ENCODE data around the gene LAMC1. TPM values are rescaled to one million over a fixed set of nuclear protein-coding genes. Genes with fewer than 3 reads are reported as not detected.

The LAMC1 gene
- polyA plus RNA-seq, 1 of the 3 experiments (the other 2 are of a cell fraction): 101 TPM

DNA sequence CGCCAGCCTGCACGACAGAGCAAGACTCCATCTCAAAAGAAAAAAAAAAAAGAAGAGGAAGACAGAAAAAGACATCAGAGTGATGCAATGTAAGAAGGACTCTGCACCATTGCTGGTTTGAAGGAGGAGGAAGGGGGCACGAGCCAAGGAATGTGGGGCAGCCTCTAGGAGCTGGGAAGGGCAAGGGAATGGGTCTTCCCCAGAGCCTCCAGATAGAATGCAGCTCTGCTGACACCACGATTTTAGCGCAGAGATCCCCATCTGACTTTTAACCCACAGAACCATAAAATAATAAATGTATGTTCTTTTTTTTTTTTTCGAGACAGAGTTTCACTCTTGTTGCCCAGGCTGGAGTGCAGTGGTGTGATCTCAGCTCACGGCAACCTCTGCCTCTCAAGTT lies 129.0 kb downstream of the LAMC1 start (continued):
- TF ChIP-seq TEAD4 (IDR thresholded peaks at IDR 0.05; ENCODE audit: borderline replicate concordance, insufficient read depth): no peak

DNA sequence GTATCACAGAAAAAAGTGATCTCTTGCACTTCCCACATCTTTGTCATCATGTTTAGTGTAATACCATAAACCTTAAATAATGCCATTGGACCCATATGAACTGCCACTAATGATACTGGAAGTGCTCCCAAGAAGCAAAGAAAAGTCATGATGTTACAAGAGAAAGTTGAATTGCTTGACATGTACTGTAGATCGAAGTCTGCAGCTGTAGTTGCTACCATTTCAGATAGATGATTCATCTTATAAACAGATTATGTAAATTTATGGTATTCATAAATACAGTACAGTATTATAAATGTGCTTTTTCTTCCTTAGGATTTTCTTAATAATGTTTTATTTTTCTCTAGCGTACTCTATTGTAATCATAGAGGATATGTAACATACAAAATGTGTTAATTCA lies 132.7 kb downstream of the LAMC1 start:
- TF ChIP-seq, protein P1, sequence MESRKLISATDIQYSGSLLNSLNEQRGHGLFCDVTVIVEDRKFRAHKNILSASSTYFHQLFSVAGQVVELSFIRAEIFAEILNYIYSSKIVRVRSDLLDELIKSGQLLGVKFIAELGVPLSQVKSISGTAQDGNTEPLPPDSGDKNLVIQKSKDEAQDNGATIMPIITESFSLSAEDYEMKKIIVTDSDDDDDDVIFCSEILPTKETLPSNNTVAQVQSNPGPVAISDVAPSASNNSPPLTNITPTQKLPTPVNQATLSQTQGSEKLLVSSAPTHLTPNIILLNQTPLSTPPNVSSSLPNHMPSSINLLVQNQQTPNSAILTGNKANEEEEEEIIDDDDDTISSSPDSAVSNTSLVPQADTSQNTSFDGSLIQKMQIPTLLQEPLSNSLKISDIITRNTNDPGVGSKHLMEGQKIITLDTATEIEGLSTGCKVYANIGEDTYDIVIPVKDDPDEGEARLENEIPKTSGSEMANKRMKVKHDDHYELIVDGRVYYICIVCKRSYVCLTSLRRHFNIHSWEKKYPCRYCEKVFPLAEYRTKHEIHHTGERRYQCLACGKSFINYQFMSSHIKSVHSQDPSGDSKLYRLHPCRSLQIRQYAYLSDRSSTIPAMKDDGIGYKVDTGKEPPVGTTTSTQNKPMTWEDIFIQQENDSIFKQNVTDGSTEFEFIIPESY (IDR thresholded peaks at IDR 0.05; ENCODE audit: borderline replicate concordance, low read depth): no peak
- WGBS (ENCODE audit: low lambda C conversion rate): 57% methylated on average over 2 of the region's 2 CpGs
- H3K27me3 ChIP-seq (ENCODE audit: insufficient read depth): no peaks in the 10 kb centered on the region

DNA sequence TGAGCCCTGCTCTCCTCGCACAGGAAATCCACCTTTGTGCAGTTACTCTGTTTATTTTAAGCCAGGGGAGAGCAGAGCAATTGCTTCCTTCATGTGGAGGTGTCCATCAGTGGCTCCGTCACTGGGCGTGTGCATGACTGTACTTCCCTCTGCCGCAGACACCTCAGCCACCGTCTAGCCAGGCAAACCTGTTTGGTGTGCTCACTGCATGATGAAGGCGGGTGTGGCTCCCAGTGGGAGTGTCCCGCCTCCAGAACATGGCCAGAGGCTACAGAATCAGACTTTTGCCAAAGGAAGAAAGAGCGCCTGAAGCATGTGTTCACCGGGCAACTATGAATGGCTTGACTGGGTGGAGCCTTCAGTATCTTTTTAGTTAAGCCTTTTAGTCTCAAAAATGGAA lies 136.7 kb downstream of the LAMC1 start:
- WGBS (ENCODE audit: low lambda C conversion rate): 75% methylated on average over 9 of the region's 9 CpGs
- no peaks in the 10 kb centered on the region for H3K9me3 ChIP-seq
- H3K36me3 ChIP-seq (replicated peaks in 1 of 2; ENCODE audit: control insufficient read depth in 1 of 2, insufficient read depth in 2 of 2, low read length in 1 of 2): no peaks in the 10 kb centered on the region
- no peak for DNase-seq
- no peak overlapping the region for H2AFZ ChIP-seq (ENCODE audit: low read depth)
- H3K4me2 ChIP-seq: no peak overlapping the region
- no peak overlapping the region for H3K4me3 ChIP-seq (ENCODE audit: low read depth in 2 of 2, low read length in 1 of 2)
- H3F3A ChIP-seq (replicated peaks; ENCODE audit: insufficient read depth): peaks cover 21% of the 10 kb centered on the region
- no peaks in the 10 kb centered on the region for H3K9me2 ChIP-seq
- POLR2A ChIA-PET: no interaction called here
- H4K20me1 ChIP-seq (ENCODE audit: insufficient read depth): no peaks in the 10 kb centered on the region
- H3K79me2 ChIP-seq (ENCODE audit: insufficient read depth): no peaks in the 10 kb centered on the region
- H3K9ac ChIP-seq: no peak overlapping the region
- H3K27ac ChIP-seq (ENCODE audit: low read depth in 2 of 2, low read length in 1 of 2): no peak overlapping the region
- H3K27me3 ChIP-seq (ENCODE audit: insufficient read depth): no peaks in the 10 kb centered on the region
- CTCF ChIA-PET: no interaction called here
- H3K4me1 ChIP-seq (ENCODE audit: control insufficient read depth in 1 of 2, insufficient read depth in 2 of 2, low read depth in 1 of 2, low read length in 1 of 2): peaks cover 0 to 18% of the 10 kb centered on the region in 2 experiments
- TF ChIP-seq GATA2 (CRISPR knock-in tag; IDR thresholded peaks at IDR 0.05) (no peak), EP300 (IDR thresholded peaks at IDR 0.05; ENCODE audit: borderline replicate concordance in 1 of 2, low read depth in 1 of 2, low read length in 1 of 2) (no peak), TCF12 (IDR thresholded peaks at IDR 0.05) (no peak), FOSL2 (IDR thresholded peaks at IDR 0.05; ENCODE audit: borderline replicate concordance, low read depth) (no peak), RFX5 (IDR thresholded peaks at IDR 0.05; ENCODE audit: low read length) (no peak), CHD2 (IDR thresholded peaks at IDR 0.05; ENCODE audit: low read length, partially characterized antibody) (no peak), FOXM1 (IDR thresholded peaks at IDR 0.05; ENCODE audit: low read depth) (no peak), MEF2A (IDR thresholded peaks at IDR 0.05; ENCODE audit: borderline replicate concordance, low read depth) (no peak), SIN3A (IDR thresholded peaks at IDR 0.05; ENCODE audit: borderline replicate concordance, low read depth, low read length) (no peak), TAF1 (IDR thresholded peaks at IDR 0.05; ENCODE audit: borderline replicate concordance, low read depth, low read length) (no peak), GABPA (IDR thresholded peaks at IDR 0.05; ENCODE audit: low read depth) (no peak), SMC3 (IDR thresholded peaks at IDR 0.05; ENCODE audit: low read depth, low read length) (no peak), RAD21 (IDR thresholded peaks at IDR 0.05; ENCODE audit: low read length) (no peak), EZH2phosphoT487 (IDR thresholded peaks at IDR 0.05; ENCODE audit: borderline replicate concordance, low read depth) (no peak), MXI1 (IDR thresholded peaks at IDR 0.05; ENCODE audit: low read depth, low read length) (no peak)
- TF ChIP-seq, protein P2, sequence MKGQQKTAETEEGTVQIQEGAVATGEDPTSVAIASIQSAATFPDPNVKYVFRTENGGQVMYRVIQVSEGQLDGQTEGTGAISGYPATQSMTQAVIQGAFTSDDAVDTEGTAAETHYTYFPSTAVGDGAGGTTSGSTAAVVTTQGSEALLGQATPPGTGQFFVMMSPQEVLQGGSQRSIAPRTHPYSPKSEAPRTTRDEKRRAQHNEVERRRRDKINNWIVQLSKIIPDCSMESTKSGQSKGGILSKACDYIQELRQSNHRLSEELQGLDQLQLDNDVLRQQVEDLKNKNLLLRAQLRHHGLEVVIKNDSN (IDR thresholded peaks at IDR 0.05; ENCODE audit: borderline replicate concordance, low read depth): no peak
- TF ChIP-seq, protein P1 (IDR thresholded peaks at IDR 0.05; ENCODE audit: borderline replicate concordance, low read depth): no peak
- TF ChIP-seq, protein P3, sequence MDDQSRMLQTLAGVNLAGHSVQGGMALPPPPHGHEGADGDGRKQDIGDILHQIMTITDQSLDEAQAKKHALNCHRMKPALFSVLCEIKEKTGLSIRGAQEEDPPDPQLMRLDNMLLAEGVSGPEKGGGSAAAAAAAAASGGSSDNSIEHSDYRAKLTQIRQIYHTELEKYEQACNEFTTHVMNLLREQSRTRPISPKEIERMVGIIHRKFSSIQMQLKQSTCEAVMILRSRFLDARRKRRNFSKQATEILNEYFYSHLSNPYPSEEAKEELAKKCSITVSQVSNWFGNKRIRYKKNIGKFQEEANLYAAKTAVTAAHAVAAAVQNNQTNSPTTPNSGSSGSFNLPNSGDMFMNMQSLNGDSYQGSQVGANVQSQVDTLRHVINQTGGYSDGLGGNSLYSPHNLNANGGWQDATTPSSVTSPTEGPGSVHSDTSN (IDR thresholded peaks at IDR 0.05): no peak
- TF ChIP-seq, protein P4, sequence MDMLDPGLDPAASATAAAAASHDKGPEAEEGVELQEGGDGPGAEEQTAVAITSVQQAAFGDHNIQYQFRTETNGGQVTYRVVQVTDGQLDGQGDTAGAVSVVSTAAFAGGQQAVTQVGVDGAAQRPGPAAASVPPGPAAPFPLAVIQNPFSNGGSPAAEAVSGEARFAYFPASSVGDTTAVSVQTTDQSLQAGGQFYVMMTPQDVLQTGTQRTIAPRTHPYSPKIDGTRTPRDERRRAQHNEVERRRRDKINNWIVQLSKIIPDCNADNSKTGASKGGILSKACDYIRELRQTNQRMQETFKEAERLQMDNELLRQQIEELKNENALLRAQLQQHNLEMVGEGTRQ (IDR thresholded peaks at IDR 0.05; ENCODE audit: borderline replicate concordance, low read depth, low read length): no peak

More for the DNA sequence above, 132.7 kb downstream of the LAMC1 start:
- Histone ChIP-seq H3K79me2 (ENCODE audit: insufficient read depth) (no peaks in the 10 kb centered on the region), H3K4me1 (ENCODE audit: control insufficient read depth in 1 of 2, insufficient read depth in 2 of 2, low read depth in 1 of 2, low read length in 1 of 2) (no peaks in the 10 kb centered on the region), H3K9me2 (no peaks in the 10 kb centered on the region), H3K4me3 (ENCODE audit: low read depth in 2 of 2, low read length in 1 of 2) (no peak overlapping the region), H2AFZ (ENCODE audit: low read depth) (no peak overlapping the region), H4K20me1 (ENCODE audit: insufficient read depth) (no peaks in the 10 kb centered on the region), H3K4me2 (no peak overlapping the region), H3K36me3 (replicated peaks in 1 of 2; ENCODE audit: control insufficient read depth in 1 of 2, insufficient read depth in 2 of 2, low read length in 1 of 2) (no peaks in the 10 kb centered on the region), H3K9me3 (no peaks in the 10 kb centered on the region), H3F3A (replicated peaks; ENCODE audit: insufficient read depth) (no peaks in the 10 kb centered on the region), H3K9ac (no peak overlapping the region), H3K27ac (ENCODE audit: low read depth in 2 of 2, low read length in 1 of 2) (no peak overlapping the region)
- DNase-seq: no peak
- ChIA-PET POLR2A (no interaction called here), CTCF (interaction anchor here (1.6 kb wide), 1 partner anchor 64 kb away, joined by 3 read pairs; no protein-coding TSS in a partner anchor)

All from SK-N-SH (cell line).